Neutrophil (primary cell): ENCODE measurements around the gene SGCA.

Source experiments
- H3K27ac ChIP-seq: fragments of 200-600 bp; sonication (generic); 2 replicates; pipeline ENCODE4 v1.5.1; 2016; ENCODE audit warnings: mild to moderate bottlenecking, moderate library complexity
- H3K27me3 ChIP-seq: fragments of 200-600 bp; sonication (generic); 2 replicates; pipeline ENCODE4 v1.6.0; 2016; ENCODE audit warnings: mild to moderate bottlenecking
- H3K36me3 ChIP-seq: fragments of 200-600 bp; sonication (generic); 2 replicates; pipeline ENCODE4 v1.5.1; 2017
- H3K4me1 ChIP-seq, 2 experiments: fragments of 200-600 bp in 1 of 2; sonication (generic) in 1 of 2; 1 replicate in 1 of 2; 2 replicates in 1 of 2; pipeline versions ENCODE4 v1.5.1 to v1.6.1; 2013 to 2016; ENCODE audit warnings: low read depth in 1 of 2, low read length in 1 of 2, mild to moderate bottlenecking in 1 of 2, moderate library complexity in 1 of 2; ENCODE audit not compliant: control insufficient read depth in 1 of 2, insufficient read depth in 1 of 2
- H3K4me3 ChIP-seq, 2 experiments: fragments of 200-600 bp in 1 of 2; sonication (generic) in 1 of 2; 1 replicate in 1 of 2; 2 replicates in 1 of 2; pipeline ENCODE4 v1.5.1; 2013 to 2016; ENCODE audit warnings: low read depth in 1 of 2, low read length in 1 of 2, mild to moderate bottlenecking in 1 of 2, moderate library complexity in 1 of 2
- H3K9me3 ChIP-seq: fragments of 200-600 bp; sonication (generic); 2 replicates; pipeline ENCODE4 v1.5.1; 2016
- CTCF ChIP-seq: fragments of 200-600 bp; sonication (generic); IDR thresholded peaks from 2 replicates; pipeline ENCODE4 v1.5.1; 2016; ENCODE audit warnings: antibody characterized with exemption

The SGCA gene

GRCh38 chr17:50169881-50170459 lies 4.2 kb downstream of the SGCA start:
- H3K27me3 ChIP-seq = peaks cover 6% of the 10 kb centered on the region
- H3K27ac ChIP-seq = no peak overlapping the region
- no peak for TF ChIP-seq CTCF
- peaks cover 6 to 9% of the 10 kb centered on the region in 2 experiments for H3K4me1 ChIP-seq
- H3K4me3 ChIP-seq = no peak overlapping the region
- H3K9me3 ChIP-seq = no peaks in the 10 kb centered on the region
- H3K36me3 ChIP-seq = no peaks in the 10 kb centered on the region

GRCh38 chr17:50170662-50171370 lies 5.0 kb downstream of the SGCA start:
- Histone ChIP-seq H3K36me3 (no peaks in the 10 kb centered on the region), H3K4me3 (no peak overlapping the region), H3K27me3 (peaks cover 6% of the 10 kb centered on the region), H3K9me3 (no peaks in the 10 kb centered on the region), H3K4me1 (peaks cover 6 to 9% of the 10 kb centered on the region in 2 experiments), H3K27ac (no peak overlapping the region)
- no peak for TF ChIP-seq CTCF

- H3K4me1 ChIP-seq = peaks cover 6 to 9% of the 10 kb centered on the region in 2 experiments
- H3K27me3 ChIP-seq = peaks cover 6% of the 10 kb centered on the region
- no peak for TF ChIP-seq CTCF
- no peak overlapping the region for H3K4me3 ChIP-seq
- H3K36me3 ChIP-seq = no peaks in the 10 kb centered on the region
- no peak overlapping the region for H3K27ac ChIP-seq
- H3K9me3 ChIP-seq = no peaks in the 10 kb centered on the region
Observed at GRCh38 chr17:50171371-50172071, 5.7 kb downstream of the SGCA start.

GRCh38 chr17:50172130-50172529 lies 6.3 kb downstream of the SGCA start:
- H3K36me3 ChIP-seq = no peaks in the 10 kb centered on the region

GRCh38 chr17:50172936-50173334 lies 7.1 kb downstream of the SGCA start:
- H3K27me3 ChIP-seq = peaks cover 4% of the 10 kb centered on the region
- H3K36me3 ChIP-seq = no peaks in the 10 kb centered on the region
- no peak overlapping the region for H3K27ac ChIP-seq
- no peak overlapping the region for H3K4me3 ChIP-seq
- no peaks in the 10 kb centered on the region for H3K9me3 ChIP-seq
- H3K4me1 ChIP-seq = peaks cover 11 to 14% of the 10 kb centered on the region in 2 experiments
- TF ChIP-seq CTCF = no peak

More at GRCh38 chr17:50172130-50172529, 6.3 kb downstream of the SGCA start:
- H3K9me3 ChIP-seq = no peaks in the 10 kb centered on the region
- H3K27me3 ChIP-seq = peaks cover 6% of the 10 kb centered on the region
- no peak overlapping the region for H3K27ac ChIP-seq
- no peak for TF ChIP-seq CTCF
- H3K4me1 ChIP-seq = peaks cover 6 to 9% of the 10 kb centered on the region in 2 experiments
- H3K4me3 ChIP-seq = no peak overlapping the region
